HG03103 (cell line): Measurements from ENCODE around the gene COL6A1.

Experiments used
- ATAC-seq: cut with Tn5 transposase; IDR thresholded peaks from one replicate; pipeline ENCODE4 v1.9.1; 2021; ENCODE audit warnings: low read depth; ENCODE audit not compliant: unreplicated experiment

Gene COL6A1

DNA sequence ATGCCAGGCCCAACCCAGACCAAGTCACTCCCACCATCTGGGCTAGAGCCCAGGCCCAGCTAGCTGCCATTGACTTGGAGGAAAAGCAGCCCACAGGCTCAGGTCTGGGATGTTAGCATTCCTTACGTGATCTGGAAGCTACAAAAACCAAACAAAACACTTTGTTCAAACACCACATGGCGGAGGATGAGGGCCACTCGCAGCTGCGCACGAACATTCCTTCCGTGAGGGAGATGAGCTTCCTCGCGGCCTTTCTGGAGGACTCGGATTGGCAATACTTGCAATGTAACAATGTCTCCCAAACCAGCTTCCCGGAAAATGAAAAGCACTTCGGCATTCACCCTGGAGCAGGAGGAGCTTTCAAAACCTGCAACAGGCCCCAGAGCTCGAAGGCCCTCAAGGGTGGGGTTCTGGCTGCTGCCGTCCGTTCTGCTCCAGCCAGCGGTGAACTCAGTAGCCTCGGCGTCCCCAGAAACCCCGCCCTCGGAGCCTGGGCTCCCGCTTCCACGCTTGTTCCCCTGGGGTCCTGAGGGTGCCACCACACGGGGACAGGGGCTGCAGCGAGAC, 40.5 kb downstream of the COL6A1 start:
- no peak for ATAC-seq

DNA sequence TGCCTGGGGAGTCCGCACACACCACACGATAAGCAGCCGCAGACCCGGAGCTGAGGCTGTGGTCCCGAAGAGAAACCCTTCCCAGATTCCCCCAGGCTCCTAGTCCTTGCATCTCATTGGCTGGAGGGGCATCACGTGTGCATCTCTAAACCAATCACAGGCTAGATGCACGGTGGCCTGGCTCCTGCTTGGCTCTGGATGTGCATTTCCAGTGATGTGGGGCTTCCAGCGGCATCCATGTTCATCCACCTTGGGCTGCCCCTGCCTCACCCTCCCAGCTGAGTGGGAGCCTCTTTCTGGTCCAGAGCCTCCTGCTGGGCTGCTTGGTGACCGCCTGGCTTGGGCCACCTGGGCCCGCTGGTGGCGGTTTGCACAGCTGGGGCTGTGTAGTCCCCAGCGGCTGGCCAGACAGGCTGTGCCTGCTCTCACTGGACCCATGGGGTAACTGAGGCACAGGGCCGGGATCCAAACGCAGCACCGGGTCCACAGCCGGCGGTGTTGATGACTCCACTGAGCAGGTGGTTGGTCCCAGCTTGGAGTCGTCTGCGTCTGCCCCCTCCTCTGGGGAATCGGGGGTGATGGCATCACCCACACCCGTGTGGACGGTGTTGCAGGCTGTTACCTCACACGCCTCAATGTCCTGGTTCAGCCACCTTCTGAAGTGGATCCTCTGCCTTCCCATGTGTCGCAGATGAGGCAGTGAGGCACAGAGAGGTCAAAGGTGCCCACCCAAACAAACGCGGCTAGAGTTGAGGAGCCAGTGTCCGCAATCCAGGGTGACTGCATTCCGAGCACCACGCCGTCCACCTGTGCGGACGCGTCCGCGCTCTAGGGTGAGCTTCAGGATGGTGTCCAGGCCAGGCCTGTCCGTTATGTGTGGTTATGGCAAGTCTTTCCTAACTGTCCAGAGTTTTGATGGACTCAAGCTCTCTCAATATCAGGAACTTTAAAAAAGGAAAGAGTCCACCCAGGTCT, 41.3 kb downstream of the COL6A1 start:
- no peak for ATAC-seq

DNA sequence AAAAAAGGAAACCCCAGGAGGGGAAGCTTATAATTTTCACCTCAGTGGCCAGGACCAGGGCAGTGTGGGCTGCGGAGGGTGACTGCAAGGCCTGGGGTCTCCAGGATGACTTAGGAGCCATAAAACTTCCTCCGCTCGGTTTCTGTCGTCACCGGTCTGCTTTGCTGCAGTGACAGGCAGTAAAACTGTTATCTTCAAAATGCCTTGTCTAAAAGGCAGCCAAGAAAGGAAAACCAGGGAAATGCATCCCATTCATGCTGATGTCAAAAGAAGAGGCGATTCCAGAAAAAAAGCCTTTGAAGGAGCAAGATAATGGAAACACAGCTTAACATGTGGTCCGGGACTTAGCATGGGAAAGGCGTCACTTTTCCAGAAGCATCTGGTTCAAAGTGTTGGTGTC, 42.0 kb downstream of the COL6A1 start:
- ATAC-seq, result no peak

DNA sequence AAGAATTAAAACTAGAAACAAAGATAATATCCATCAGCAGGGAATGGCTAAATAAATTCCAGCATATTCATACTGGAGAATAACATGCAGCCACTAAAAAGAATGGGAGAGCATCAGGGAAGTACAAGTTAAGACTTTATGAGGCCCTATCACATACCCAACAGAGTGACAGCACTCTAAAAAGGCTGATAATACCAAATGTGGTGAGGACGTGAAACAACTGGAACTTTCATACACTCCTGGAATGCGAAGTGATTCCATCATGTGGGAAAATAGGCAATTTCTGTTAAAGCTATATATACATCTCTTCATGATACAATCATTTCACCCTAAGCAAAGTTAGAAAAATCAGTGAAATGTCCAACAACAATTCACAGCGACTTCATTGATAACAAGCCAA, 42.6 kb downstream of the COL6A1 start:
- no peak for ATAC-seq

DNA sequence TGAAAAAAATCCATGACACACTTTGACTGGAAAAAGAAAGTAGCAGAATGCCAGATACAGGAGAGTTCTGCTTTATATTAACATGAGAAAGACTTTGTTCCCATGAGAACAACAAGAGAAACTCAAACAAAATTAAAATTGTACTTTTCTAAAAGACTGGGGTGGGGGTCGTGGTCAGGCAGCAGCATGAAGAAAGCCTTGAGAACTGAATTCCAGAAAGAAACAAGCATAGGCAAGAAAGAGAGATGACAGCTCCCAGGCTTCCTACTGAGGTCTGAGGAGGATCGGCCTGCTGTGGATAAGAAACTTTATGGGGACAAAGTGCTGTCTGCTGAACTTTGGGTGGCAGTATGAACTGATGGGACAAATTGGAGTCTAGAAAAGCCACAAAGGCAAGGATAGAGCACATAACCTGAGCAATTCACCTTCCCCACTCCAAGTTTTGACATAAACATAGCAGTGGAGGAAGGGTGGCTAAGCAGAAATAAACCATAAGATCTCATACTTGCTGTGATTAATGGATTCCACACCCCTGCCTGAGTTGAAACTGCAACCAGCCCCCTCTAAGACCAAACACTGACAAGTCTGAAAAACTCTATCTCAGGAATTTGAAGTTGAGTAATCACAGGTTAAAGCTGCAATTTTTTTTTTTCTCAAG, 43.7 kb downstream of the COL6A1 start:
- no peak for ATAC-seq

DNA sequence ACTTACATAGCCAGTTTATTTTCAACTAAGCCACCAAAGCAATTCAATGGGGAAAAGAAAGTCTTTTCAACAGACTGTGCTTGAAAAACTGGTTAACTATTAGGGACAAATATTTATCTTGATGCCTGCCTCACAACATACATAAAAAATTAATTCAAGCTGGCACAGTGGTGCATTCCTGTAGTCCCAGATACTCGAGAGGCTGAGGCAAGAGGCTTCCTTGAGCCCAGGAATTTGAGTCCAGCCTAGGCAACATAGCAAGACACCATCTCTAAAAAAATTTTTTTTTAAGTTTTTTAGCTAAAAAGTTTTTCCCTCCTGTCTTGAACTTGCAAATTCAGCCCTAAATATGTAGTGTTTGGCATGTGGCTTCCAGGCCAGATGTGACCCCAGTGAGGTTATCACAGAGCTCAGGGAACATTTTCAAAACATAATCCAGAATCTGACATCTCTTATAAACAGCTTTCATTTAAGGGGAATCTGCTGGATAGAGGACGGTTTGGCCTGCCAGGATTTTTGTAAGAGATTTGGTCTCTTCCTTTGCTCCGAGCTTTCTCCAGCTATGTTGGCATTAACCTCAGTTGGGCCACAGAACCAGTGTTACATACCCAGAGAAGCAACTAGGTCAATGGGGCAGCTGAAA, 46.4 kb downstream of the COL6A1 start:
- no peak for ATAC-seq

DNA sequence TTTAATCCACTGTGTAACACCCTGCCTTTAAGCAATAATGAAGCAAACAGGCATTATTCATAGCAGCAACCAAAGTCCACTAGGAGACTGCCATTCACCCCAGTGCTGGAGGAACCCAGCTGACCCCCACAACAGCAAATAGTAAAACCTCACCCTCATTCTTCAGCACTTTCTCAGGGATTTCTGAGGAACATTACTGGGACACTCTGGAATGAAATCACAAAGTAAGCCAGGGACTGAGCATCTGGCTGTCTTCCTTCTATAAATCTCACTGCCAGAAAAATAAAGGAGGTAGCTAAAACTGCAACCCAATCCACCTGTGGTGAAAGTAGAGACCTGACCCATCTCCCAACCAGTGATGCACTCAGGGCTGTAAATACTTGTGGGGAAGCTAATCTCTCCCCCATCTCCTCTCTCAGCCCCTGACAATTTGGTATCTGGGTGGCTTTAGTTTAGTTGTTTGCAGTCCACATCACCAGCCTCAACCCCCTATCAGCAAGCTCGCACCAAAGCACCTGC, 47.1 kb downstream of the COL6A1 start:
- ATAC-seq, result no peak

DNA sequence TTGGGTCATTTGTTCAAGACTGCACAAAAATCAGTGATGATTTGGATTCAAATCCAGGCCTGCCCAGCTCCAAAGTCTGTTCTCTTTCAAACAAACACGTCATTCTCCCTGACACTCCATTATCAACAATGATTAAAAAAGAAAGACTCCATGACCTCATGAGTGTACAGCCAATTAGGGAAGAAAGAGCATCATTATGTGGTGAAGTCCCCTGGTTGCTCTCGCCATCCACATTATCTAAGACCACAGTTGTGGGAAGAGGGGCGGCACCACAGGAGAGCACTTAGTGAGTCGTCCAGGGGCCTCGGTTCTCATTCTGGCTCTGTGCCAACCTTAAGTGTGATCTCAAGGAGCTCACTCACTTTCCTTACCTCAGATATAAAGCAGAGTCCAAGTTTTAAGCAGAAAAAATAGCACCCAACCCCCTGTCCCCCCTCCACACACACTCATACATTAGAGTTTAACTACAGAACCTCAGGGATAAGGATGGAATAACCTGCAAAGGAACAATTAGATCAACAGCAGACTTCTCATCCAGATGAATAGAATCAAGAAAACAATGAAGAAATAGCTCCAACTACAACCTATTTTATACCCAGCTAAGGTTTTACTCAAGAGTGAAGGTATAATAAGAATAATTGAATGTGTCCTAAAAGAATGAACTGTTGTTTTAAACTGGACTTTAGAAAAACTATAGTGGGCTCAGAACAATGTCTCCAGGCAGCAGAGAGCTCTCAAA, 47.8 kb downstream of the COL6A1 start:
- no peak for ATAC-seq

DNA sequence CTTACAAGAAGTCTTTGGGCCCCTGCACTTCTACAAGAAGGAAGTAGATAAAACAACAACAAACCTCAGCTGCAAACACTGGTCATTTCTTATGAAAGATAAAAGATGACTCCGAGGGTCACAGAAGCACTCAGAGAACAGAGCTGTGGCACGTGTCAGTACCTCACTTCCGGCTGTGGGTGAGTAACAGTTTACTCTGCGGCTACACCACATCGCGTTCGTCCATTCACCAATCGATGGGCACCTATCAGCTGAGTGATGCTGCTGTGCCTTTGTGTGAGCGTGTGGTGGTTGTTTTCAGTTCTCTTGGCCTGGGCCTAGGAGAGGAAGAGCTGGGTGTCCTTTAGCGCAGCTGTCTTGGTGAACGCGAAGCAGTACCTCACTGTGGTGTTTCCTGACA, 49.9 kb downstream of the COL6A1 start:
- no peak for ATAC-seq

DNA sequence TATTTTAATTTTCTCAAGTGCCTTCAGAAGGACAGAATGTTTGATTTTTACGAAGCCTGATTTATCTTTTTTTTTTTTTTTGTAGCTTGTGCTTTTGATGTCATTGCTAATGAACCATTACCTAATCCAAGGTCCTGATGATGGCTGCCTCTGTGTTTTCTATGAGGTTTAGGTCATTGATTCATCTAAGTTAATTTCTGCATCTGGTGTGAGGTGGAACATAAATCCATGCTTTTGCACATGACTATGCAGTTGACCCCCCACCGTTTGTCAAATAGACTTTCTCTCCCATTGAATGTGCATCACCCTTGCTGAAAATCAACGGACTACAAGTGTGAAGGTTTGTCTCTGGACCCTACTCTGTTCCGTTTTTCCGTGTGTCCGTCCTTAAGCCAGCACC, 50.5 kb downstream of the COL6A1 start:
- ATAC-seq, result no peak

DNA sequence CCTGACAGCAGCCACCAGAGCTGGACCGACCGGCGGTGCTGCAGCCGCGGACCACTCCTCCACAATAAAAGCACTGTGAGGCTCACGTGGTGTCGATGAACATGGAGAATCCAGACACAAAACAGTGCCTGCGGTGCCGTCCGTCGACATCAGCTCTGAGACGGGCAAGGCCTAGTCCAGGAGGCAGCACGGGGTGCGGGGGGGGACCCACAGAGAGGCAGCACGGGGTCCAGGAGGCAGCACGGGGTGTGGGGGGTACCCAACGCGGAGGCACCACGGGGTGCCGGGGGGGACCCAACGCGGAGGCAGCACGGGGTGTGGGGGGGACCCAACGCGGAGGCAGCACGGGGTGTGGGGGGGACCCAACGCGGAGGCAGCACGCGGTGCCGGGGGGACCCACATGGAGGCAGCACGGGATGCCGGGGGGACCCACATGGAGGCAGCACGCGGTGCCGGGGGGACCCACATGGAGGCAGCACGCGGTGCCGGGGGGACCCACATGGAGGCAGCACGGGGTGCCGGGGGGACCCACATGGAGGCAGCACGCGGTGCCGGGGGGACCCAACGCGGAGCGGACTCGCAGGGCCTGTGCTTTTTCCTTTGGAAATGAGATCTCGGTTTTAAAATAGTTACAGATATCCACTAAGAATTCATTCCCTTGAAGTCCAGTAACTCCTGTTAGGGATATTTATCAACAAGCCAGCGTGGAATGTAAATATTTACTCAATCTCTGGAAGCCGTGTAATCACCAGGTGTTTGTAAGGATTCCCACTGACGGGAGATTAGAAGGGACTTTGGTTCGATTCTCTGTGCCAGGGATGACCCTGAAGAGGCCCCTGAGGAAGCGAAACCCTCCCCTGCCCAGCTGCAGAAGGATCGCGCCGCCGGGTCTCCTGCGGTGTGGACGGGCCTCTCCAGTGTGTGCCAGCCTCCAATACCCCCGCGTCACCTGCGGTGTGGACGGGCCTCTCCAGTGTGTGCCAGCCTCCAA, 52.1 kb downstream of the COL6A1 start:
- ATAC-seq, result no peak

DNA sequence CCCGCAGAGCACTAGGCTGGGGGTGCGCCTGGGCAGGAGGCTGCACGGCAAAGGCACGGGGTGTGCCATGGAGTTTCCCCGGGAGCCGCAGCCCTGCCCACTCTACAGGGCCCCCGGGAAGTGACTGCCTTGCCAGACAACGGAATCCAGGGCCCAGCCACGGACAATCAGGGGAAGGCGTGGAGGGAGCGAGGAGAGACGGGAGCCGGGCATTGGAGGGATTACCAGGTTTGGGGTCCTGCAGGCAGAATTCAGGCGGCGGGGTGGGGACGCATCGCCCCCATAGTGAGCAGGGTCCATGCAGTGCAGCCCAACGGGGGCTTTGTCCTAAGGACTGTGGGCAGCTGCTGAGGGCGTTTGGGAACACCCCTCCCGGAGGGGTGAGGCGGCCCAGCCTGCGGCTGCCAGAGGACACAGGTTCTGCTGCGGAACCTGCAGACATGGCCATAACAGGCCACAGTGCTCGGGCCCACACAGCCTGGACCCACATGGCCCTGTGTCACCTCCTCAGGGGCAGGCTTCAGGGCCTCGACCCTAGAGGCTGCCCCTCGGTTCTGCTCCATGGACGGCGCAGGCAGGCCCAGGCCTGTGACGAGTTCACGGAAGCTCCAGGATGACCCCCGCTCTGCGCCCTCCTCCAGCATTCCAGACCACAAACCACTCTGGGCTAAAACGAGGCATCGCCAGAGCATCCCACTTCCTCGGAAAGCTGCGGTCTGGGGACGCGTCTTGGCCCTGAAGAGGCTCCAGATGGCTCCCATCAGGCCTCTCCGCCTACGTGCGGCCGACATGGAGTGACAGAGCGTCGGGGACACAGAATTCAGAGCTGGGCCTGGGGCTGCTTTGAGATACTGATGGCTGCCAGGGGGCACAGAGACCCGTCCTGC, 54.5 kb downstream of the COL6A1 start:
- ATAC-seq, result no peak

DNA sequence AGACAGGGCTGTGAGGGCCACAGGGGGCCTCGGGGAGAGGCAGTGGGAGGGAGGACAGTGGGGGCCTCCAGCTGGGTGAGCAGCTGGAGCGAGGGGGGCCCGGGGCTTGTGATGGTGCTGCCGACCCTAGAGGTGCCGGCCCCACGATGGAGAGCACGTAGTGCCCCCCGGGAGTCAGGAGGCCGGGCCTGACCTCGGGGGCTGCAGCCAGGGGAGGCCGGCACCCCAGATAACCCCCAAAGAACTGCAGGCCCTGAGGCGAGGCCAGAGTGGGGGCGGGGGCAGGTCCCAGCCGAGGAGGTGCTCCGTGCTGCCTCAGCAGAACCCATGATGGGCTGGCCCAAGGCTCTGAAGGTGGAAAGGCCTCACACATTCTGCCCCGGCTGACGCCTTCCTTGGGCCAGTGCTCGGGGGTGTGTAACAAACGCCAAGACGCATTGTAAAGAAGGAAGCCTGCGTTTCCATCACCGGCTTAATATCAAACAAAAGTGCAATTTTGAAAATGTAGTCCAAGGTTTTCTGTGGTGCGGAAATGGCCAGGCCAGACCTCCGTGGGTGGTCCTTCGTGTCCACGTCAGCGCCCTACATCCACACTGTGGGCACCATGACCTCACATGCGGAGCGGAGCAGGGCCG, 55.2 kb downstream of the COL6A1 start:
- no peak for ATAC-seq

DNA sequence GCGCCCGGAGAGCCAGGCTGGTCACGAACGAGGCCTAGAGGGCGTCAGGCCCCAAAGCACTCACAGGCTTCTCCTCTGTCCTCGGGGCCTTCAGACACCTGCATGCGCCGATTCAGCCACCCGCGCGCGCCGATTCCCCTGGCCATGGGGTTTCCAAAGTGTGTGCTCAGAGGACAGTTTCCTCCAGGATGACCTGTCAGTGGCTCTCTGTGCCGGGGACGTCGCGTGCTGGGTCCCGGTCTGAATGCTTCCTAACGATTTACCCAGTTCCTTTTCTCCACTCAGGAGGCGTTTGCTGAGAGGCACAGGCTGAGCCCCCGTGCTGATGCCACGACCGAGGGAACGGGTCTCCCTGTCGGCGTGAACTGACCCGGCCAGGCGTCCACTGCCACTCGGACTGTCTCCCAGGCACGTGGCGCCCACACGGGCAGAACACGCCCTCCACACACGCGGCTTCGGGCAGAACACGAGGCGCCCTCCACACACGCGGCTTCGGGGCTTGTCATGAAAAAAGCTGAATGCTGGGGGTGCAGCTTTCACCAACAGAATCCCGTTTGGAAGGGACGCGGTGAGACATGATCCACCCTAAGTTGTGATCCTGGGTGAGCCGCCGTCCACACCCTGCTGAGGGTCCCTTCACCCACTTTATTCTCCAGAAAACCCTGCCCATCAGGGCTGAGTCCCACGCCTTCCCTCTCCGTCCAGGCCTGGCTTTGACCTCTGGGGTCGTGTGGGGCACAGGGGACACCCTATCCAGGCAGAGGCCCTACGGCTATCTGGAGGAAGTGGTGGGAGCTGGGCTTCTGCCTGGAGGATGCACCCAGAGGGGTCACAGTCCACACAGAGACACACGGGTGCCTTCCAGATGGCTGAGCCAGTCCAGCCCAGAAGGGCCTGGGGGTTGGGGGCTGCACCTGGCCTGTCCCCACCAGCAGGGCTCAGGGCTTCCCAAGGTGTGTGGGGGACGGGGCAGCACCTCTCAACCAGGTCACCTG, 56.1 kb downstream of the COL6A1 start:
- no peak for ATAC-seq

DNA sequence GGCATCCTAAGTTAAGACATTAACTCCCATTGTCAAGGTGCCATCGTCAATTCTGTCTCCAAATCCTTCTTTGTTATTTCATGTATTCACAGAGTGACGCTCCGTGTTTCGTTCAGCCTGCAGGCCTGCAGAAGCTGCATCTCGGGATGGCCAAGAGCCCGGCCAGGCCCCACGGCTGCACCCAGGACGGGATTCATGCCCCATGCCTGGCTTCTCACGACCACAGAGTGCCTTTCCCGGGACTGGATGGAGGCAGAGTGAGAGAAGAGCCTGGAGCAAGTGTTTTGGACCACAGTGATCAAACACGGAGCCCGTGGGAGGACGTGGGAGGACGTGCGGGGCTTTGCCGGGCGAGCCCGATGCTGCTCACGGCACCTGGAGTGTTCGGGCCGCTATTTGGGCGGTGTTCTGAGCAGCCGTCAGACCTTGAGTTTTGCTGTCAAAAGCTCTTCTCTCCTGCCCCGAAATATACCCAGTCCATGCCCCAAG, 56.8 kb downstream of the COL6A1 start:
- ATAC-seq, result no peak

DNA sequence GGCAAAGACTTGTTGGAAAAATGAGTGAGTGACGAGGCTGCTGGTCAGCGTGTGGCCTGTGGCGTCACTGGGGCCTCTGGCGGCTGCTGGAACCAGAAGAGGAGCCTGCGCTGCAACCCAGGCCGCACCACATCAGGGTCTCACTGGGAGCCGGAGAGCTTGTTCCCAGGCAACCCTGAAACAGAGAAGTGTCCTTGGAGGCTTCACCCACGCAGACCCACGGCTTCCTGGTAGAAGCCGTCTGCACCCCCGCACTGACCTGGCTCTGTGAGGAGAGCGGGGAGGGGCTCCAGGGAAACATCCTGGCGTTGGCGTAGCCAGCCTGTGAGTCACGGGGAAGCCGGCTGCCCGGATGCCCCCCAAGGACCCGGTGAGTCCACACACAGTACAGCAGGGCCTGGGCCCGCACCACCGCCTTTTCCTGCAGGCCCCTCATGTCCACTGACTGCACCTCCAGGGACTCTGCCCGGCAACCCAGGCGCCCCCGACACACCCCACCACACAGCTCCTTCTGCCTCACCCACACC, 57.4 kb downstream of the COL6A1 start:
- ATAC-seq, result no peak
